DMS153 treated with DMSO at 0.1 percent for 48 hours (cell line): ENCODE data around the gene TMEM220.

Experiments used
- DNase-seq: peaks from one replicate; lab custom pipeline; 2025; ENCODE audit not compliant: unreplicated experiment; lab: John Stamatoyannopoulos, UW

TMEM220 gene

DNA sequence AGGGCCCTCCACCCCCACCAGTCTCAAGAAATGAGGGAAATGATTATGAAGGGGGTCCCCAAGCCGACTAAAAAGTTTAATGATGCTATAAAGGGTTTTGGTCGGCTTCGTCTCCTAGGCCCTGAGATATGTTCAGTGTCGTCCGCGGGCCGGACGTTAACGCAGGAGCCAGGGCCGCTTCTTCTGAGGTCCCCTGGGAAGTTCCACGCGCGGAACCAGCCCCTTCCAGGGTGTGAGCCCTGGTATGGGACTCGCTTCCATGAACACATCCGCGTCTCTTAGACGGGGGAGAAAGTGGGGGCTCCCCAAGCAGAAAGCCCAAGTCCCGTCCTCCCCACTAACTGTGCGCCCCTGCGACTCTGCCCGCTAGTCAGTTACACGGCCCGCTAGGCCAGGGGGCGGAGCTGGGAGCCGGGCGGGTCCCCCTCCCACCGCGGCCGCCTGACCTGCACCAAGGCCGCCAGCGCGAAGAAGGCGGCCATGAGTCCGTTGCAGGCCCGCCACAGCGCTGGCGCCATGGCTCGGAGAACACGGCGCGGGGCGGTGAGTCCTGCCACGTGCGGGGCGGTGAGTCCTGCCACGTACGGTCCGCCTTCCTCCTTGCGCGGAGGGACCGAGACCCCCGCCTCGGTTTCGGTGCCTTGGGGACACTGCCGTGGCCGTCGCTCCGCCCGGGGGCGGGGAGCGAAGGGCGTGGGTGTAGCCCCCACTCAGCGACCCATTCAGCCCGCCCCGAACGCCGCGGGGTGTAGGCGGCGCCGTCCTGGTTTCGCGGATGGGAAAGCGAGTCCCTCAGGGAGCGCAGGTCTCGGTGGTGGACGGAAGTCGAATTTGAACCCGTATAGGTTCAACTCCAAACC, at the start of gene TMEM220:
Gene TMEM220 (minus strand): TSS at position 690 of the 860 bp plus-strand sequence. CDS start 172 bp downstream, at position 518.
- no peak for DNase-seq

DNA sequence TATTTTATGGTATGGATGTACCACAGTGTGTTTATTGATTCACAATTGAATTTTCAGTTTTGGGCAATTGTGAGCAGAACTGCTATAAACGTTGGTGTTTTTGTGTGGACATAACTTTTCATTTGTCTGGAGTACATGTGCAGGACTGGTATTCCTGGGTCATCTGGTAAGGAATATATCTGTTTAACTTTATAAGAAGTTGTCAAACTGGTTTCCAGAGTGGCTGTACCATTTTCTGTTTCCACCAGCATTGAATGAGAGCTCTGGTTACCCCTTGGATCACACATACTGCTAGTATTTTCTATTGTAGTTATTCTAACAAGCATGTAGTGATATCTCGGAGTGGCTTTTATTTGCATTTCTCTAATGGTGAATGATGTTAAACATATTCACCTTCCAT, 49.8 kb upstream of the TMEM220 start:
- DNase-seq, result no peak

DNA sequence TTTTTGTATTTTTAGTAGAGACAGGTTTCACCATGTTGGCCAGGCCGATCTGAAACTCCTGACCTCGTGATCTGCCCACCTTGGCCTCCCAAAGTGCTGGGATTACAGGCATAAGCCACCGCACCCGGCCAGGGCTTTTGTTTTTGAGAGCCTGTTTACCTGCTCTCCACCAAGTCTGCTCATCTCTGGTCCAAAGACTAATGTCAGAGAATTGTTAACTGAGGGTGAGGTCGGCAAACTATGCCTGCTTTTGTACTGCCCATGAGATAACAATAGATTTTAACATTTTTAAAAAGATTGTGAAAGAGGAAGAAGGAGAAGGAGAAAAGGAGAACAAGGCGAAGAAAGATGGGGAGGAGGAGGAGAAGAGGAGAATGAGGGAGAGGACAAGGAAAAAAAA, 48.1 kb upstream of the TMEM220 start:
- DNase-seq, result no peak

DNA sequence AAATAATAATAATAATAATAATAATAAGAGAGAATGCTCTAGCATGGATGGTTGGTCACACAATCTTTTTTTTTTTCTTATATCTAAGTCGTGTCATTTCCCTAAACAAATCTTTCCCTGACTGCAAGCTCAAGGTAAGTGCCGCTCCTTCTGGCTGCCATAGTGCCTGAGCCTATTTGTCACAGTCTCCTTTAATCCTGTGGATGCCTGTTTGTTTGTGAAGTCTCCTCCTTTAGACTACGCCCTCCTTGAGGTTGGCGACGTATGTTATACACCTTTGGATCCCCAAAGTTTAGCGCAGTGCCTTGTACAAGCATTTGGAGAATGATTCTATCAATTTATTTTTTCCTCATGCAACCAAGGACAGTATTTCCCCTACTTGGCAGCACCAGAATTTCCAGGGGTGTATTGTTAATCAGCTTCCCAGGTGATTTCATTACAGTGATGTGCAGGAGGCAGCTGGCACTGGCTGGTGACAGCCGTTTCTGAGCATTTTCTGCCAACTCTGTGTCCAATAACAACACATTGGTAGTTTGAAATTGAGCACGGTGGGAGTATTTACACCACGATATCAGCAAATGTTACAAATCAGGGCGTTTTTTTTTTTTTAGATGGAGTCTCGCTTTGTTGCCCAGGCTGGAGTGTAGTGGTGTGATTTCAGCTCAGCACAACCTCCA, 47.4 kb upstream of the TMEM220 start:
- no peak for DNase-seq

DNA sequence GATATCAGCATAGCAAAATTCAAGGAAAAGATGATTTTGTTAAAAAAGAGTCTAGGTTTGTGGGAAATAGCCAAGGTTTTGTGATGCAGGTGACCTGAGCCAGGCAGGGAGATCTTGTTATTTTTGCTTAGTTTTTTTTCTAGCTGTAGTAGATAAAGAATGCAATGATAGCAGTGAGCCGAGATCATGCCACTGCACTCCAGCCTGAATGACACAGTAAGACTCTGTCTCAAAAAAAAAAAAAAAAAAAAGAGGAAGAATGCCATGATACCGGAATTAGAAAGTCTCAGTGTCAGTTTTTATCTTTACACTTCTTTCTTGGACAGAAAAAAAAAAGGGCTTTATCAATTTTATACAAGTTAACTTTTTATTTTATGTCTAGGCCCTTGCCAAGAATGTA, 46.6 kb upstream of the TMEM220 start:
- no peak for DNase-seq

DNA sequence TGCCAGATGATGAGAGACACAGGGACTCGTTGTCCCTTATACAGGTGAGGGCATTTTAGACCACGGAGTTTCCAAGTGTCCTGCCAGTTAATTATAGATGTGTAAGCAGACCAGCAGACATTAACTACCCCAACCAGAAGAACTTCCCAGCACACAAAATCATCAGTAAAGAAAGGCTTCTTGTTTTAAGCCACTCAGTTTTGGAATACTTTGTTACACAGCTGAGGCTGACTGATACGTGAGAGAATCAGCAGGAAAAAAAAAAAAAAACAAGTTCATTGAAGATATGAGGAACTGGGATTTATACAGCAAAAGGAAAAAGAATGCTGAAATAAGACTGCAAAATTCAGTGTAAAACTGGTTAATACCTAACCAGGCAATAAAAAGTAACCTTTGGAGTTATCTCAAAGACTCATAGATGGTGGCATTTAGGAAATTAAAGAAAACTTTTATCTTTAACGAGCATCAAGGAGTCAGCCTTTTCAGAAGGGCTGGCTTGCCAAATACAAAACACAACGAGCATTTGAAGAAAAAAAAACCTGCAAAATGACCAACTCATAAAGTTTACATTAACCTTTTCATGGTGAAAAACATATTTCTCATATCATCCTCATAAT, 46.0 kb upstream of the TMEM220 start:
- no peak for DNase-seq

DNA sequence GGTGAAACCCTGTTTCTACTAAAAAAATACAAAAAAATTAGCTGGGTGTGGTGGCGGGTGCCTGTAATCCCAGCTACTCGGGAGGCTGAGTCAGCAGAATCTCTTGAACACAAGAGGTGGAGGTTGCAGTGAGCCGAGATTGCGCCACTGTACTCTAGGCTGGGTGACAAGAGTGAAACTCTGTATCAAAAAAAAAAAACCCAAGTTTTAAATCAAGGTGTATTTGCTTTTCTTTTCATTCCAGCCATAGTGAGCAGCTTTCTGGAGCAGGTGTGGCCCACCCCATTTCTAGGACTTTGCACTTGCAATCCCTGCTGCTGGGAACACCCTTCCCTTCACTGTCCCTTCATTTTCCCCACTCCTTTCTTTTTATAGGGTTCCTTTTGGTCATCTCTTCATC, 45.2 kb upstream of the TMEM220 start:
- no peak for DNase-seq

DNA sequence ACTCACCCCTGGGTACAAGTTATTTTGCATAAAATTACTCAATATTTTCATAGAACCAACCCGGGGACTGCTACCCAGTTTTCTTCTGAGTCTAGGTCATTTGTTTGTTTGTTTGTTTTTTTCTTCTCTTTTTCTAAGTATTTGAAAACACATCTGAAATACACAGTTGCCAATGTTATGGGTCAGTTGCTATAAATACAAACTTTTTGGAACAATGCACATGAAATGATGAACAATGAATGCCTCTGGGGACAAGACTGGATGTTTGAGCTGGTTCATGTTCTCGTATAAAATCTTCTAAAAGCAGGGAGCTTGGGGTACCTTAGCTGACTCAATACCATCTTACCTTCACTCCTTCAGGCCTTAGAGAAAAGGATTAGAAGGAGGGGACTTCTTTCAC, 43.6 kb upstream of the TMEM220 start:
- DNase-seq, result no peak

DNA sequence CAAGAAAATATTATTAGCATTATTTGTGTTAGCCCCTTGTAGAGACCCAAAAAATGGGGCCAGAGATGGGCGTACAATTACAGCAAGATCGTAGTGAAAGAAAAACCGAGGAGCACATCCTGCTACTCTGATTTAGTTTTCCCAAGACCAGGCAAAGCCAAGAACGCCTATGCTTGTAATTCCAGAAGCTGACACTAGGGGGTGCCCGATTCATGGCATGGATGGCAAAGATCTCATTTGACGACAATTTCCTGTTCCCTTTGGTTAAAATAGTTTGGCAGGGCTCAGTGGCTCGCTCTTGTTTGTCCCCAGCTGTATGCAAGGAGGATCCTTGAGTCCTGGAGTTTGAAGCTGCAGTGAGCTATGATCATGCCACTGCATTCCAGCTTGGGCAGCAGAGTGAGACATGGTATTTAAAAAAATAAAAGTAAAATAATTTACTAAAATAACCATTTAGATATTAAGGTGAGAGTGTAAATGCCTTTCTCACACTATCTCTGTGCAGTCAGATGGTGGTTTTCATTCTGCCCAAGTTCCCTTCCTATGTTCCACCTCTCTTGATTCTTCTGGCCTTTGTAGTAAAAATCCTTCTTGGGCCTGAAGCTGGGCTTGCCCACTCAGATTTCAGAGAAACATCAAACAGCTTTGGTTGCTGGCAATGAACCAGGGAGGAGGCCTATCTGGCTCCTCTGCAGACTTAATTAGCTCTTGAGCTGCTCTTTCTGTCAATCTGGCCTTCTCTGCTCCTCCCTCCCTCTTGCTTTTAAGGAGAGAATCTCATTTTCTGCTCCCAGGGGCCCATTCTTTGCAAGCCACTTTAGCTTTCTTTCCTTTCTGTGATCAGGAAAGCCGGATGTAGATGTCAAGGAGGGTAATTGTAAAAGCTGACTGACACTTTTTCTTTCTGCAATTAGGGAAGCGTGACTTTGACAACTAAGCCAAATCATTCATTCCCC, 42.9 kb upstream of the TMEM220 start:
- no peak for DNase-seq

DNA sequence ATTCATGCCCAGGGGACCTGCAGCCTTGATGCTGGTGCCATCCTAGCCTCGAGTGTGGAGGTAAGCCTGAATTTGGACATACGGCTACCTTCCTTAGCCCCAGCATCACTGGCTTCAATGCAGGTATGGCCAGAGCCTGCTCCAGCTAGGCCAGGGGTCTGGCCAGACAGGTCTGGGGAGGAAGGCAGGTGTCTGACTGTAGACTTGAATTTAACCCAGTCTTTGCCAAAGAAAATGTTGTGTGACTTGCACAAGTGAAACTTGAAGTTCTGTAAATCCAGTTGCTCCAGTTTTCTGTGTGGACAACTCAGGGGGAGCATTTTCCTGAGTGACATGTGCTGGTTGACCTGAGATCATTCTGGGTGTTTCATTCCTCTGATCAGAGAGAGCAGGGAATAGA, 41.3 kb upstream of the TMEM220 start:
- DNase-seq, result no peak

DNA sequence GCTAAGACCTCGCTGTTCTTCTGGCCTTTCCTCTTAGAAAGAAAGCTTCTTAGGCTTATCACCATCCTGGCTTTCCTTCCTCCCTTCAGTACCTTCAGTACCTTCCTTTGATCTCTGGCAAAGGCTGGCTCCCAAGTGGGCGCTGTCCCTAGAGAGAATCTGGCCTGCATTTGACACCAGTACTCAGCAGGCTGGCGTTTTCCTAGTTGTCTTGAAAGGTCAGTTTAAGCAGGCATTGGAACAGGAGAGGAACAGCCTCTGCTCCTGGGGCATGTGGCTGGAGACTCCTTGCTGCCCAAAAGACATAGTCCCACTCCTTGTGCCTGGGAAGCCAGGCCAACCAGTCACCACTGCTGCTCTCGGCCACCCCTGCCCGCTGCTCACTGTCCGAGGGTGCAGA, 40.0 kb upstream of the TMEM220 start:
- no peak for DNase-seq

DNA sequence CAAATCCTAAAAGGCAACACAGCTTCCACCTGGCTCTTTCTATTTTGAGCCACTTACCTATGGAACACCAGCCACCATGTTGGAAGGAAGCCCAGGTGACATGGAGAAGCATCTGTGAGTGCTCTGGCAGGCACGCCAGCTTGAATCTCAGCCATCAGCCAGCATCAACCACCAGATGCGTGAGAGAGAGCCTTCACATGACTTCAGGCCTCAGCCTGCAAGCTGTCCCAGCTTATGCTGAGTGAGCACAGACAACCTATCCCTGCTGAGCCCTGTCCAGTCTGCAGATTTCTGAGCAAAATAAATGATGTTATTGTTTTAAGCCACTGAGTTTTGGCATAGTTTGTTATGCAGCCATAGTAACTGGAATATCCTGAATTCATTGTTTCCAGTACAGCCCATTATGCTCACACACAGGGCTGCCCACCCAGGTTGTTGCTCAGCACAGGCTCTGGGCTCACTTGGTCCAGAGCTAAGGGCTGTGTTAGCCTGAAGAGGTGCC, 39.0 kb upstream of the TMEM220 start:
- DNase-seq, result no peak

DNA sequence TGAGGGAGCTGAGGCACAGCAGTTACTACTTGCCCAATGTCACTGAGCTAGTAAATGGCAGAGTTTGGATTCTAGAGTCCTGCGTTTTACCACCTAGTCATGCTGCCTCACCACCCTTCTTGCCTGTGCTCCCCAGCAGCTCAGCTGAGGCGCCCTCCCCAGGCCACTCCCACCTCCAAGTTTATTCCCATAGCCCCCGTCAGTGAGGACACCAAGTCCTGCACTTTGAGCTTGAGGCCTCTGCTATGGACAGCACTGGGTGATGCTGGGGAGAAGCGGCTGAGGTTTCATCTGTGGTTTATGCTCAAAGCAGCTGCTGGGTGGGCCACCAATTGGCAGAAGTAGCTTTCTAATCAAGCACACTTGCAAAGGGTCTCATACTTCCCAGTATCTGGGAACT, 37.4 kb upstream of the TMEM220 start:
- no peak for DNase-seq

DNA sequence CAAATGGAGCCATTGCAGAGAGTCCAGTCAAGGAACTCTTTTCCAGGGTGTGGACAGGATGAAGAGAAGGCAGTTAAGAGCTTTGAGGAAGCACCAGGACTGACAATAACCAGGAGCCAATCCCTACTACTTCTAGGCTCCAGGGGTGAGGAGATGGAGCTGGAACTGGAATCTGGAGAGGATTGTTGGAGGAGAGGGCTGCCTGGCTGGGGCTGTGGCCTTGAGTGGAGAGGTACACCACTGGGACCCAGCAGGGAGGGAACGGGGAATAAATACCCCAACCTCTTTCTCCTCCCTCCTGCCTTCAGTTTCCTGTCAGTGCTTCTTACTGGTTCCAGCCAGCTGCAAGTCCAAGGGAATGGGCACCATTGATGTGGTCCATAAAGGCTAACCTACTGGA, 32.2 kb upstream of the TMEM220 start:
- no peak for DNase-seq

DNA sequence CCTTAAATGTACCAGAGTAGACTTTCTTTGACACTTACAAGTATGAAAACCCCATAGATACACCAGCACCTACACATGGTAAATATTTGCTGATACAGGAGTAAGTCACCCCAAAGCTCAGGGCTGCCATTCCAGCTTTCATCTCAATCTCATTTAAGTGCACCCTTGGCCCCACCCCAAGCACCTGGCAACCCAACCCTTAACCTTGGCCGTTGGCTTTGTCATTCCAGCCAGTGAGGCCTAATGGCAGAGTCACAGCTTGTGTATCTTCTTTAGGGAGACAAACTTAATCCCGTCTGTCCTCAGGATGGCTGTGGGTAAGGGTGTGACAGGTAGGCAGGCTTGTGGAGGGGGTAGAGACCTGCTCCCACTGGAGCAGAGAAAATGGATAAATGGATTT, 31.5 kb upstream of the TMEM220 start:
- DNase-seq, result no peak

DNA sequence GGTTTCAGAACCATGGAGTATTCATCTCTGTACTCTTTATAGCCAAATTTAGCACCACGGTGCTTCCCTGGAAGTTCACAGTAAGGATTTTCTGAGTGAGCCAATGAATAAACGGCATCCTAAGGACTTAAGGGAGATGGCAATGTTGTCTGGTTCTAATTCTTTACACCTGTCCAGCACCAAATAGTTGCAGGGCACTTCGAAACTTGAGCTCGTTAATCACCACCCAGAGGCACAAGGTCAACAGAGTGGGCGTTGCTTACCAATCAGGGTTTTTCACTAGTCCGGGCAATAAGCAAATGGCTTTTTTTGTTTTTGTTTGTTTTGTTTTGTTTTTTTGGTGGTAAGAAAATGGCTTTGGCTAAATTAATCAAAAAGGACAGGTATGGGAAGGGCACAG, 28.2 kb upstream of the TMEM220 start:
- no peak for DNase-seq

DNA sequence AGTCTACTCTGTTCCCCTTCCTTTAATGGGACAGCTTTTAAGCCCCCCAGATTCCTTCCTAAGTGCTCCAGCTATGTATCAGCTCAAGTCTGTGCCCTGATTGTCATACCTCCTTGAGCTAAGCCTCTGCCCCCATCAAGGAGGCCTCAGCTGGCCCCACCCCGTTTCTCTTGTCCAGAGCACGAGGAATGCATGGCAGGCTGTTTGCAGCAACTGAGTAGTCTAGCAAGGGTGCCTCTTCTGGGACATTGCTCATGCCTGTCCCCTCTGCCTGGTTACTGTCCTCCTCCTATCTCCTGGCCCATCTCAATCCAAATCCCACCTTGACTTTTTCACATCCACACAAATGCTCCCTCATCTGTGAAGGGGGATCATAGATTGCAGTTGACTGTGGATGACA, 27.8 kb upstream of the TMEM220 start:
- DNase-seq, result no peak

DNA sequence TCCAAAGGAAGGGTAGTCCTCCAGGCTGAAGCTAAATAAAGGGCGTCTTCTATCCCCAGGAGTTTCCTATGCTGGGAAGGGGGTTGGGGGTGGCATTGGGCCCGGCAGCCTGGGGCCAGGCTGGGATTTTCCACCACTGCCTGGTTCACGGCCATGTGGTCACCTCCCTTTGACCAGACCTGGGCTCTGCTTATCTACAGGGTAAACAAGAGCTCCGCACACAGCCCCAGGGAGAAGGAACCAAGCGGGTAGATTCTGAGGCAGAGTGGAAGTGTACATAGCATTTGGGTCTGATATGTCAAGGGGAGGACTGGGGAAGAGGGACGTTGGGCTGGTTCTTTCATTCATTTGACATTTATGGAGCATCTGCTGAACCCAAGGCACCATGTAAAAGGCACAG, 27.2 kb upstream of the TMEM220 start:
- no peak for DNase-seq

DNA sequence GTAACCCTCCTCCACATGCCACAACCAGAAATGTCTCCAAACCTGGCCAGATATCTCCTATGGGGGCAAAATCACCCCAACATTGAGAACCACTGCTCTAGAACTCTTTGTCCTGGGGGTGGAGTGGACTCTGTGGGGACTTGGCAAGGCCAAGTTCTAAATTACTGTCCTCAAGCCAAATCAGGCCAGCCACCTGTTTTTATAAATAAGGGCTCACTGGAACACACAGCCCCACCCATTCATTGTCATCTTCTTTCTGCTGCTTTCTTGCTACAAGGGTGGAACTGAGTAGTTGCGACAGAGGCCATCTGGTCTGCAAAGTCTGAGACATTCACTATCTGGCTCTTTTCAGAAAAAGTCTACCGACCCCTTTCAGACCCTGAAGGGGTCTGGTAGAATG, 26.8 kb upstream of the TMEM220 start:
- DNase-seq, result no peak

DNA sequence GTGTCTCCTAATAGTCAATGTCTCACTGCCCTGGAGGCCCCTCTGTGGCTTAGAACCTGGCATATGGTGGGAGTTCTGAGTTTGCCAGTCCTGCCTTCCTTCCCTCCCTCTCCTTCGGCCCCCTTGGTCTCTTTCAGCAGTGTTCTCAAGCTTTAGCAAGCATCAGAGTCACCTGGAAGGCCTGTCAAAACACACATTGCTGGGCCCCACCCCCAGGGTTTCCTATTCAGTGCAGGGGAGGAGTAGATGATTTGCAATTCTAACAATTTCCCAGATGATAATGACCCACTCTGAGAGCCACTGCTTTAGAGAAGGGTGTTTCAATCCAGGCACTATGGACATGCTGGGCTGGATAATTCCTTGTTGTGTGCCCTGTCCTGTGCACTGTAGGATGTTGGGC, 26.4 kb upstream of the TMEM220 start:
- DNase-seq, result no peak

DNA sequence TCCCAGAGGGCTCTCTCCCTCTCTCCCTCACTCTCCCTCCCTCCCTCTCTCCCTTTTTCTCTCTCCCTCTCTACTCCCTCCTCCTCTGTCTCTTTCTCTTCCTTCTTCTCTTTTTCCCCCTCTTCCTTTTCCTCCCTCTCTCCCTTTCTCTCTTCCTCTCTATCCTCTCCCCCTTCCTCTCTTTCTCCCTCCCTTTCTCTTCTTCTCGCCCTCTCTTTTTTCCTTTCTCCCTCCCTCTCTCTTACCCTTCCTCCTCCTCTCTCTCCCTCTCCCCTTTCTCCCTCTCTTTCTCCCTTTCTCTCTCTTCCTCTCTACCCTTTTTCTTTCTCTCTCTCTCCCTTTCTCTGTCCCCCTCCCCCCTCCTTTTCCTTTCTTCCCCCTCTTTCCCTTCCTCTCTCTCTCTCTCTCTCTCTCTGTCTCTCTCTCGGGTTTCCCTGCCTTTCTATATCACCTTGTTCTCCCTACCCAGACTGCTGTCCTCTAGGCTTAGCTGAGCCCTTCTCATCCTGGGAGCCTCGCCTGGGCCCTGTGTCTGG, 25.8 kb upstream of the TMEM220 start:
- DNase-seq, result no peak
